H1 (cell line): ENCODE measurements around the gene VEPH1. TPM values are rescaled to one million over a fixed set of nuclear protein-coding genes. Genes with fewer than 3 reads are reported as not detected.

Experiments
- E2F6 ChIP-seq: IDR thresholded peaks from 2 replicates; pipeline ENCODE4 v1.6.1; 2012; ENCODE audit warnings: inconsistent platforms
- FOSL1 ChIP-seq: IDR thresholded peaks from 2 replicates; pipeline ENCODE4 v1.6.1; 2011; ENCODE audit warnings: mild to moderate bottlenecking, low read depth, low read length, moderate library complexity; ENCODE audit not compliant: insufficient read depth
- JUND ChIP-seq: IDR thresholded peaks from 2 replicates; pipeline ENCODE4 v1.6.1; 2011; ENCODE audit warnings: mild to moderate bottlenecking, improper control_type of control experiment, low read length
- RXRA ChIP-seq: IDR thresholded peaks from 2 replicates; pipeline ENCODE4 v1.6.1; 2011; ENCODE audit warnings: low read depth, mild to moderate bottlenecking, low read length, moderate library complexity; ENCODE audit not compliant: insufficient read depth
- polyA plus RNA-seq, 7 experiments: library from polyadenylated mRNA; depleted of rRNA in 3 of 7; stranded (reverse) in 5 of 7; unstranded in 2 of 7; fragments of >200 nt in 5 of 7; fragments of 200-250 nt in 2 of 7; gene quantifications; 1 replicate in 5 of 7; 2 replicates in 1 of 7; 4 replicates in 1 of 7; pipeline versions ENCODE4 v1.2.1 to v1.2.3, GENCODE V29; 2011 to 2013; ENCODE audit warnings: missing spikeins in 2 of 7, mixed read lengths in 2 of 7
- total RNA-seq: library from RNA; stranded (reverse); fragmentation: NEBNext Ultra II Directional; extraction: Animal tissue kit (Norgen Biotek cat#: 25700); gene quantifications from 2 replicates; pipeline ENCODE4 v1.2.1, GENCODE V29; 2021

VEPH1 gene
- total and polyA plus RNA-seq, 2 of the 8 experiments (the other 6 are each of a cell fraction or from before 2014, with no cell fraction given): 12.0 to 18.3 TPM

DNA sequence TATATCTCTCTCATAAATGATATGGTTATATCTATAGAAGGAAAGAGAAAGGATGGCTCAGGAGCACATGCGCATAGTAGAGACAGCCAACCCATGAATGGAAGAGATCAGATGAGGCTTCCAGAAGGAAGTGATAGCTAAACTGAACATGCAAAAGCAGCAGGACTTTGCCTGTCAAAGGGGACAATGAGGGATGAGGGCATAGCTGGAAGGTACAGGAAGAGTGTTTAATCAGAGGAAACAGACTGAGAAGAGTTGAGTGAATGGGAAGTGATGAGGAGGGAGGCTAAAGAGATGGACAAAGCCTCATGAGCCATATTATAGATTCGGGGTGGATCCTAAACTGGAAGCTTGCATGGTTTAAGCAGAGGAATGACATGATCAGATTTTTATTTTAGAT lies 26.5 kb upstream of the VEPH1 start (continued):
- no peak for TF ChIP-seq E2F6
- no peak for TF ChIP-seq RXRA
- no peak for TF ChIP-seq FOSL1
- TF ChIP-seq JUND: no peak
